ENCODE results near the gene LPAR1. TPM values are rescaled to one million over a fixed set of nuclear protein-coding genes. Genes with fewer than 3 reads are reported as not detected.

Gene LPAR1
- polyA plus RNA-seq, 1 experiment, result 581 TPM

DNA sequence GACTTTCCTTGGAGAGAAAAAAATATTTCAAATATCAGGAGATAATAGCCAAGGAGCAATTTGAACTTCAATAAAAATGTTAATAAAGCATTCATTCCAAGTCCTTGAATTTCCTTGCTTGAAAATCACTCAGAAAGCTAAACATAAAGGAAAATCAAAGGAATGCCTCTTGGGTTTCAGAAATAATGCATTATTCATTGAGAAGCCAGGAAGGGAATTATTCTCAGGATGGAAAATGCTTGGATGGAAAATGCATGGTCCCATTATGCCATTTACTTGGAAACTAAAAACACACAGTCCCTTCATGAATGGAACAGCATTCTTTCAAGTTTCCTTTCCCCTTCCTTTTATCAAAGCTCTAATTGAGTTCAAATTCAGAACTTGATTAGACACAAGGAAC is 160.9 kb downstream of the LPAR1 start:
- no peak for DNase-seq (ENCODE audit: low read depth, low spot score)
- TF ChIP-seq, protein P1, sequence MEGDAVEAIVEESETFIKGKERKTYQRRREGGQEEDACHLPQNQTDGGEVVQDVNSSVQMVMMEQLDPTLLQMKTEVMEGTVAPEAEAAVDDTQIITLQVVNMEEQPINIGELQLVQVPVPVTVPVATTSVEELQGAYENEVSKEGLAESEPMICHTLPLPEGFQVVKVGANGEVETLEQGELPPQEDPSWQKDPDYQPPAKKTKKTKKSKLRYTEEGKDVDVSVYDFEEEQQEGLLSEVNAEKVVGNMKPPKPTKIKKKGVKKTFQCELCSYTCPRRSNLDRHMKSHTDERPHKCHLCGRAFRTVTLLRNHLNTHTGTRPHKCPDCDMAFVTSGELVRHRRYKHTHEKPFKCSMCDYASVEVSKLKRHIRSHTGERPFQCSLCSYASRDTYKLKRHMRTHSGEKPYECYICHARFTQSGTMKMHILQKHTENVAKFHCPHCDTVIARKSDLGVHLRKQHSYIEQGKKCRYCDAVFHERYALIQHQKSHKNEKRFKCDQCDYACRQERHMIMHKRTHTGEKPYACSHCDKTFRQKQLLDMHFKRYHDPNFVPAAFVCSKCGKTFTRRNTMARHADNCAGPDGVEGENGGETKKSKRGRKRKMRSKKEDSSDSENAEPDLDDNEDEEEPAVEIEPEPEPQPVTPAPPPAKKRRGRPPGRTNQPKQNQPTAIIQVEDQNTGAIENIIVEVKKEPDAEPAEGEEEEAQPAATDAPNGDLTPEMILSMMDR (IDR thresholded peaks at IDR 0.05; ENCODE audit: low read depth, low read length), result no peak
- CTCF ChIA-PET, result interaction anchor here (0.7 to 1.0 kb wide), 2 partner anchors 10 to 21 kb away, joined by 3 read pairs; no protein-coding TSS in a partner anchor
- Histone ChIP-seq H3K4me3 (ENCODE audit: low read depth, low read length) (no peak overlapping the region), H3K9me3 (ENCODE audit: control insufficient read depth, insufficient read depth, low read length) (peaks cover 3% of the 10 kb centered on the region; the same call in 1 of the 2 replicates), H3K27ac (ENCODE audit: low read depth, low read length) (no peak overlapping the region), H3K27me3 (ENCODE audit: control insufficient read depth, insufficient read depth, low read length) (no peaks in the 10 kb centered on the region)
- POLR2A ChIA-PET, result interaction anchor here (1.0 kb wide), 1 partner anchor 10 kb away, joined by 3 read pairs; no protein-coding TSS in a partner anchor

DNA sequence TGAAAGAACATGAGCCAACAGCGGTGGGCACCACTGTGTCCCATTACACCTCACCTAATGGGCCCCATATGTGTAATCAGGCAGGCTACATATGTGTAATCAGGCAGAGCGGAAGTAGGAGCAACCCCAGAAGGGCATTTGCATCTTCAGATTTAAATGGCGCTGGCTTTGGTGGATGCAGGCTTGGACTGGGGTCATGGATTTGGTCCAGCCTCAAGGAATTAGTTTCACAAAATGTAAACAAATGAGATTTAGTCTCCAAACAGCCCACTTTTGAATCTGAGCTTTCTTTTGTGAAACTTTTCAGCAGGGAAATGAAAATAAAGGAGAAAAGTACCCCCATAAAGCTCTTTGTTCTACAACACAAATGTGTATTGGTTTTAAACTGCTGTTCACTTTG is 161.3 kb downstream of the LPAR1 start:
- ChIA-PET CTCF (interaction anchor here (0.7 to 1.0 kb wide), 2 partner anchors 9 to 21 kb away, joined by 3 read pairs; no protein-coding TSS in a partner anchor), POLR2A (no interaction called here)
- Histone ChIP-seq H3K27ac (ENCODE audit: low read depth, low read length) (no peak overlapping the region), H3K4me3 (ENCODE audit: low read depth, low read length) (no peak overlapping the region), H3K27me3 (ENCODE audit: control insufficient read depth, insufficient read depth, low read length) (no peaks in the 10 kb centered on the region), H3K9me3 (ENCODE audit: control insufficient read depth, insufficient read depth, low read length) (peaks cover 3% of the 10 kb centered on the region; the same call in 1 of the 2 replicates)
- TF ChIP-seq, protein P1 (IDR thresholded peaks at IDR 0.05; ENCODE audit: low read depth, low read length), result no peak
- no peak for DNase-seq (ENCODE audit: low read depth, low spot score)

DNA sequence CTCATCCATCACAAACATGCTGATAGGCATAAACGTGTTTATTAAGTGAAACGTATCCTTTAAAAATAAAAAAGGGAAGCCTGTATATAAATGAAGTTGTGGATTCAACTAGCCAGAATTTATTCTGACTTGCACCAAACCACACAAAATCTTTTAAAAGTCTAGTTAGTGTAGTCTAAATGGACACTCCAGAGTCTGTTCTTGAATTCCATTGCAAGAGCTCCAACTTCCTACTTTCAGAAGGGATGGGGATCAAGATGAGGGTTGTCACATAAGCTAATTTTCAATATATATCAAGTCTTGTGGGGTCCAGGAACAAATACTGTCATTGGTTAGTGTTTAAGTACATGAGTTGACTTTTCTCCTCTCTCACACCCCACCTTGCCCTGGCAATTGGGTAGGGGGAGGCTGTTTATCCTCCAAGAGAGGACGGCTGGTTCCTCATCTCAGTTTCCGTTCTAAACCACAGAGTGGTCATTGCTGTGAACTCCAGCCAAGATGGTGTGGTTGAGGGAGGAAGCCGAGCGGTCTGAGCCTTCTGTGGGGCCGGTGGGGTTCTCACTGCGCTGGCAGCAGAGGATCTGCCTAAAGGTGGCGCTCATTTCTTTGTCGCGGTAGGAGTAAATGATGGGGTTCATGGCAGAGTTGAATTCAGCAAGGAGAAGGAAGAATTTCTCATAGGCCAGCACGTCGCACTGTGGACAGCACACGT is 163.2 kb downstream of the LPAR1 start:
- no peak overlapping the region for H3K4me3 ChIP-seq (ENCODE audit: low read depth, low read length)
- DNase-seq (ENCODE audit: low read depth, low spot score), result no peak
- H3K27me3 ChIP-seq (ENCODE audit: control insufficient read depth, insufficient read depth, low read length), result no peaks in the 10 kb centered on the region
- ChIA-PET POLR2A (no interaction called here), CTCF (no interaction called here)
- H3K9me3 ChIP-seq (ENCODE audit: control insufficient read depth, insufficient read depth, low read length), result peaks cover 3% of the 10 kb centered on the region; the same call in 1 of the 2 replicates
- H3K27ac ChIP-seq (ENCODE audit: low read depth, low read length), result no peak overlapping the region
- TF ChIP-seq, protein P1 (IDR thresholded peaks at IDR 0.05; ENCODE audit: low read depth, low read length), result no peak

- ChIA-PET POLR2A (no interaction called here), CTCF (no interaction called here)
These were observed 165.3 kb downstream of the LPAR1 start for GRCh38 chr9:110872920-110873319.

DNA sequence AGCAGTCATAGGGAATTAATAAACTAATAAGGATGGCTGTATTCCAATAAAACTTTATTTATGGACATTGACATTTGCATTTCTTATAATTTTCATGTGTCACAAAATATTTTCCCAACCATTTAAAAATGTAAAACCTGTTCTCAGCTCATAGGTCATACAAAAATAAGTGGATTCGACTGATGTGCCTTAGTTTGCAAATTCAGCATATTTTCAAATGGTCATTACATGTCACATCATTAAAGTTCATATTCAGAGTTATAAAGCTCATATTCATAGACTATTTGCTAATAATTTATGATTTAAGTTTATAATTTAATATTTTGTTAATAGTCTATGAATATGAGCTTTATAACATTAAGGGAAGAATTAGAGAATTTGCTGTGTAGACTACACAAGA is 166.5 kb downstream of the LPAR1 start:
- H3K9me3 ChIP-seq (ENCODE audit: control insufficient read depth, insufficient read depth, low read length), result peaks cover 3% of the 10 kb centered on the region; the same call in 1 of the 2 replicates
- ChIA-PET CTCF (no interaction called here), POLR2A (no interaction called here)
- no peak overlapping the region for H3K4me3 ChIP-seq (ENCODE audit: low read depth, low read length)
- DNase-seq (ENCODE audit: low read depth, low spot score), result no peak
- H3K27ac ChIP-seq (ENCODE audit: low read depth, low read length), result no peak overlapping the region
- TF ChIP-seq, protein P1 (IDR thresholded peaks at IDR 0.05; ENCODE audit: low read depth, low read length), result no peak
- no peaks in the 10 kb centered on the region for H3K27me3 ChIP-seq (ENCODE audit: control insufficient read depth, insufficient read depth, low read length)

More at GRCh38 chr9:110872920-110873319, 165.3 kb downstream of the LPAR1 start:
- TF ChIP-seq, protein P1 (IDR thresholded peaks at IDR 0.05; ENCODE audit: low read depth, low read length), result no peak
- H3K4me3 ChIP-seq (ENCODE audit: low read depth, low read length), result no peak overlapping the region
- H3K27ac ChIP-seq (ENCODE audit: low read depth, low read length), result no peak overlapping the region
- H3K9me3 ChIP-seq (ENCODE audit: control insufficient read depth, insufficient read depth, low read length), result peaks cover 3% of the 10 kb centered on the region; the same call in 1 of the 2 replicates
- no peaks in the 10 kb centered on the region for H3K27me3 ChIP-seq (ENCODE audit: control insufficient read depth, insufficient read depth, low read length)
- DNase-seq (ENCODE audit: low read depth, low spot score), result no peak

Data from AG04450 (cell line).